ENCODE results near the gene SFMBT1.

Gene SFMBT1

DNA sequence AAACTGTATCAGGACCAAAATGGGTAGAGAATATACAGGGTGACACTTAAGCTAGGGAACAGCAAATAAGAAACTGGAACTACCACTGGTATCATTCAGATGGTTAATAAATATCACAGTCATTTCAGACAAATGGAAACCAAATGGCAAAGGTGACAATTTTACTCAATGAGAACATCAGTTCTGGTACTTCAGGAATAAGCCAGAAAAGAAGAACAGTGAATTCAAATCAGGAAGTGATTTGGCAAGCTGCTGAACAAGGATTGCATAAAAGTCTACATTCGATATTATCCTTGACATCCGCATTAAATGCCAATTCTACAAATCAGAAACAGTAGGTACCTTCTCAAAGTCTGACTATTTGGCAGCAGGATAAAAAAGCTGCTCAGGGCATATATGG, 125.0 kb downstream of the SFMBT1 start:
- H3K27ac ChIP-seq (ENCODE audit: extremely low read depth, low read depth, low read length): no peak overlapping the region
- no peak for TF ChIP-seq ZNF266 (tag by site-specific recombination; IDR thresholded peaks at IDR 0.05; ENCODE audit: low read depth)
- no peak for TF ChIP-seq WT1 (tag by site-specific recombination; IDR thresholded peaks at IDR 0.05)
- no peak for TF ChIP-seq ZNF391 (tag by site-specific recombination; IDR thresholded peaks at IDR 0.05; ENCODE audit: borderline replicate concordance, low read depth)
- no peak for TF ChIP-seq ZSCAN16 (tag by site-specific recombination; IDR thresholded peaks at IDR 0.05)
- no peak for TF ChIP-seq ZNF302 (tag by site-specific recombination; IDR thresholded peaks at IDR 0.05; ENCODE audit: low read depth)
- TF ChIP-seq ZNF514 (tag by site-specific recombination; IDR thresholded peaks at IDR 0.05): no peak
- TF ChIP-seq FEZF1 (tag by site-specific recombination; IDR thresholded peaks at IDR 0.05): no peak
- H3K4me1 ChIP-seq (ENCODE audit: control insufficient read depth, insufficient read depth, low read length): no peaks in the 10 kb centered on the region
- ChIA-PET CTCF (no interaction called here), POLR2A (no interaction called here)
- H3K4me3 ChIP-seq (ENCODE audit: low read depth, low read length): no peak overlapping the region
- peaks cover 0 to 48% of the 10 kb centered on the region in 2 experiments; a peak in 2 of 3 replicates for H3K36me3 ChIP-seq (ENCODE audit: control insufficient read depth in 2 of 2, insufficient read depth in 1 of 2, low read length in 2 of 2)
- no peaks in the 10 kb centered on the region for H3K9me3 ChIP-seq (ENCODE audit: control insufficient read depth, insufficient read depth, low read depth, low read length)

DNA sequence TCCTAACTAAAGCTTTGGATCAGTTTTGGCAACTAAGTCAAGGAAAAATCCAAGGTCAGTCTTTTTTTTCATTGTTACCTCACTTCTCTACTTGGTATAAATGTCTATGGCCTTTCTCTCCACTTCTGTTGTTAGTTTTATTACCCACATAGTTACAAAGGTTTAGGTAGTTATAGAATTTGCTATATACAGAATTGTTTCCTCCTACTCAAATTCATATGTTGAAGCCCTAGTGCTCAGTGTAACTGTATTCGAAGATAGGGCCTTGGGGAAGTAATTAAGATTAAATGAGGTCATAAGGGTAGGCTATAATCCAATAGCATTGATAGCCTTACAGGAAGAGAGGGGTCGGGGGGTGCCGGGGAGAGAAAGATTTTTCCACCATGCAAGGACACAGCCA, 128.8 kb downstream of the SFMBT1 start:
- Histone ChIP-seq H3K27ac (ENCODE audit: extremely low read depth, low read depth, low read length) (no peak overlapping the region), H3K4me3 (ENCODE audit: low read depth, low read length) (no peak overlapping the region), H3K9me3 (ENCODE audit: control insufficient read depth, insufficient read depth, low read depth, low read length) (no peaks in the 10 kb centered on the region), H3K36me3 (ENCODE audit: control insufficient read depth in 2 of 2, insufficient read depth in 1 of 2, low read length in 2 of 2) (peaks cover 4 to 63% of the 10 kb centered on the region in 2 experiments; a peak in 2 of 3 replicates), H3K4me1 (ENCODE audit: control insufficient read depth, insufficient read depth, low read length) (no peaks in the 10 kb centered on the region)
- TF ChIP-seq SP7 (tag by site-specific recombination; IDR thresholded peaks at IDR 0.05): no peak
- TF ChIP-seq ZNF221 (tag by site-specific recombination; IDR thresholded peaks at IDR 0.05; ENCODE audit: borderline replicate concordance): no peak
- CTCF ChIA-PET: no interaction called here
- POLR2A ChIA-PET: no interaction called here

DNA sequence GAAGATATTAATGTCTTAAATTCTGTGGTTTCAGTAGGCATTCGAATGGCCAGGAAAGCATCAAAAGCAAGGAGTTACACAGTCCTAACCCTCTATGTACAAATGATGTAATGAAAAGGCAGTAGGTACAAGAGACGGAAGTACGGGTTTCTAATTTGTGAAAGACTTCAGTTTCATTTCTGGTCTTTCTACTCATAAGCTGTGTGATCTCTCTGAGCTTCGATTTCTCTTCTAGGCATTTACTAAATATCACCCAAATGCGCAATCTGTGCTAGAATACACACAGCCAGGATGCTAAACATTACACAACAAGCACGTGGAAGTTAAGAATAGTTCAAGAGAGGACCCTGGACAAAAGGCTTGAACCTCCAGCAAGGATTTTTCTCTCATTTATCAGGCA, 130.6 kb downstream of the SFMBT1 start:
- ChIA-PET CTCF (interaction anchor here (0.6 to 0.7 kb wide), 2 partner anchors 22 to 157 kb away, joined by 4 read pairs; no protein-coding TSS in a partner anchor), POLR2A (no interaction called here)
- no peaks in the 10 kb centered on the region for H3K9me3 ChIP-seq (ENCODE audit: control insufficient read depth, insufficient read depth, low read depth, low read length)
- peaks cover 4 to 52% of the 10 kb centered on the region in 2 experiments; a peak in 2 of 3 replicates for H3K36me3 ChIP-seq (ENCODE audit: control insufficient read depth in 2 of 2, insufficient read depth in 1 of 2, low read length in 2 of 2)
- no peak overlapping the region for H3K27ac ChIP-seq (ENCODE audit: extremely low read depth, low read depth, low read length)
- TF ChIP-seq IKZF3 (tag by site-specific recombination; IDR thresholded peaks at IDR 0.05) (no peak), WT1 (tag by site-specific recombination; IDR thresholded peaks at IDR 0.05) (no peak), ZNF221 (tag by site-specific recombination; IDR thresholded peaks at IDR 0.05; ENCODE audit: borderline replicate concordance) (no peak), ZNF621 (tag by site-specific recombination; IDR thresholded peaks at IDR 0.05) (no peak), ZNF664 (tag by site-specific recombination; IDR thresholded peaks at IDR 0.05) (no peak), ZNF426 (tag by site-specific recombination; IDR thresholded peaks at IDR 0.05) (no peak), GFI1B (tag by site-specific recombination; IDR thresholded peaks at IDR 0.05) (no peak), ZNF214 (tag by site-specific recombination; IDR thresholded peaks at IDR 0.05; ENCODE audit: borderline replicate concordance) (no peak), YY1 (tag by site-specific recombination; IDR thresholded peaks at IDR 0.05) (no peak), ZNF561 (tag by site-specific recombination; IDR thresholded peaks at IDR 0.05; ENCODE audit: borderline replicate concordance) (no peak), ZNF76 (tag by site-specific recombination; IDR thresholded peaks at IDR 0.05; ENCODE audit: borderline replicate concordance, low read depth) (no peak), ZNF776 (tag by site-specific recombination; IDR thresholded peaks at IDR 0.05; ENCODE audit: borderline replicate concordance) (no peak), ZNF501 (tag by site-specific recombination; IDR thresholded peaks at IDR 0.05) (no peak), ZXDB (tag by site-specific recombination; IDR thresholded peaks at IDR 0.05) (no peak), ZNF747 (tag by site-specific recombination; IDR thresholded peaks at IDR 0.05) (no peak), KLF1 (tag by site-specific recombination; IDR thresholded peaks at IDR 0.05) (no peak), BCL11A (tag by site-specific recombination; IDR thresholded peaks at IDR 0.05; ENCODE audit: low read depth) (no peak)
- TF ChIP-seq, protein P1, sequence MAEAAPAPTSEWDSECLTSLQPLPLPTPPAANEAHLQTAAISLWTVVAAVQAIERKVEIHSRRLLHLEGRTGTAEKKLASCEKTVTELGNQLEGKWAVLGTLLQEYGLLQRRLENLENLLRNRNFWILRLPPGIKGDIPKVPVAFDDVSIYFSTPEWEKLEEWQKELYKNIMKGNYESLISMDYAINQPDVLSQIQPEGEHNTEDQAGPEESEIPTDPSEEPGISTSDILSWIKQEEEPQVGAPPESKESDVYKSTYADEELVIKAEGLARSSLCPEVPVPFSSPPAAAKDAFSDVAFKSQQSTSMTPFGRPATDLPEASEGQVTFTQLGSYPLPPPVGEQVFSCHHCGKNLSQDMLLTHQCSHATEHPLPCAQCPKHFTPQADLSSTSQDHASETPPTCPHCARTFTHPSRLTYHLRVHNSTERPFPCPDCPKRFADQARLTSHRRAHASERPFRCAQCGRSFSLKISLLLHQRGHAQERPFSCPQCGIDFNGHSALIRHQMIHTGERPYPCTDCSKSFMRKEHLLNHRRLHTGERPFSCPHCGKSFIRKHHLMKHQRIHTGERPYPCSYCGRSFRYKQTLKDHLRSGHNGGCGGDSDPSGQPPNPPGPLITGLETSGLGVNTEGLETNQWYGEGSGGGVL (tag by site-specific recombination; IDR thresholded peaks at IDR 0.05): no peak
- TF ChIP-seq, protein P2, sequence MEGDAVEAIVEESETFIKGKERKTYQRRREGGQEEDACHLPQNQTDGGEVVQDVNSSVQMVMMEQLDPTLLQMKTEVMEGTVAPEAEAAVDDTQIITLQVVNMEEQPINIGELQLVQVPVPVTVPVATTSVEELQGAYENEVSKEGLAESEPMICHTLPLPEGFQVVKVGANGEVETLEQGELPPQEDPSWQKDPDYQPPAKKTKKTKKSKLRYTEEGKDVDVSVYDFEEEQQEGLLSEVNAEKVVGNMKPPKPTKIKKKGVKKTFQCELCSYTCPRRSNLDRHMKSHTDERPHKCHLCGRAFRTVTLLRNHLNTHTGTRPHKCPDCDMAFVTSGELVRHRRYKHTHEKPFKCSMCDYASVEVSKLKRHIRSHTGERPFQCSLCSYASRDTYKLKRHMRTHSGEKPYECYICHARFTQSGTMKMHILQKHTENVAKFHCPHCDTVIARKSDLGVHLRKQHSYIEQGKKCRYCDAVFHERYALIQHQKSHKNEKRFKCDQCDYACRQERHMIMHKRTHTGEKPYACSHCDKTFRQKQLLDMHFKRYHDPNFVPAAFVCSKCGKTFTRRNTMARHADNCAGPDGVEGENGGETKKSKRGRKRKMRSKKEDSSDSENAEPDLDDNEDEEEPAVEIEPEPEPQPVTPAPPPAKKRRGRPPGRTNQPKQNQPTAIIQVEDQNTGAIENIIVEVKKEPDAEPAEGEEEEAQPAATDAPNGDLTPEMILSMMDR (tag by site-specific recombination; IDR thresholded peaks at IDR 0.05): no peak
- TF ChIP-seq, protein P3, sequence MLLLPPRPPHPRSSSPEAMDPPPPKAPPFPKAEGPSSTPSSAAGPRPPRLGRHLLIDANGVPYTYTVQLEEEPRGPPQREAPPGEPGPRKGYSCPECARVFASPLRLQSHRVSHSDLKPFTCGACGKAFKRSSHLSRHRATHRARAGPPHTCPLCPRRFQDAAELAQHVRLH (tag by site-specific recombination; IDR thresholded peaks at IDR 0.05): no peak
- H3K4me1 ChIP-seq (ENCODE audit: control insufficient read depth, insufficient read depth, low read length): no peaks in the 10 kb centered on the region
- H3K4me3 ChIP-seq (ENCODE audit: low read depth, low read length): no peak overlapping the region

Data from HEK293 (cell line).